Cardiac muscle cell (in vitro differentiated cells and primary cell): ENCODE results near the gene DCAF10. TPM values are rescaled to one million over a fixed set of nuclear protein-coding genes. Genes with fewer than 3 reads are reported as not detected.
"Not testable (repeated sequence)": the region's sequence is repeated elsewhere in the genome, so short reads cannot be mapped to it uniquely, and the experiment has no call there.

Experiments used
- DNase-seq, 2 donors: peaks; one replicate each; pipeline versions ENCODE4 v3.0.0 to v3.0.0-alpha.2; 2010 to 2017; ENCODE audit warnings: low read depth in 1 of 2, low spot score in 1 of 2
- H3K27ac ChIP-seq: fragments of 200-600 bp; sonication (generic); 2 replicates; pipeline ENCODE4 v1.5.1; 2016
- H3K27me3 ChIP-seq: fragments of 200-600 bp; sonication (generic); 2 replicates; pipeline ENCODE4 v1.6.0; 2016; ENCODE audit warnings: control low read depth
- H3K36me3 ChIP-seq: fragments of 200-600 bp; sonication (generic); 2 replicates; pipeline ENCODE4 v1.5.1; 2016; ENCODE audit warnings: control low read depth
- H3K4me1 ChIP-seq: fragments of 200-600 bp; sonication (generic); 2 replicates; pipeline ENCODE4 v1.8.1; 2017; ENCODE audit warnings: low read depth, mild to moderate bottlenecking, mixed run types
- H3K4me3 ChIP-seq: fragments of 200-600 bp; sonication (generic); 2 replicates; pipeline ENCODE4 v1.5.1; 2016; ENCODE audit warnings: mild to moderate bottlenecking
- H3K9me3 ChIP-seq: fragments of 200-600 bp; sonication (generic); 2 replicates; pipeline ENCODE4 v1.5.1; 2017; ENCODE audit warnings: low read depth, mild to moderate bottlenecking, control low read depth
- polyA plus RNA-seq: library from polyadenylated mRNA; unstranded; fragments of >200 nt; fragmentation: Nextera tagmentation; extraction: Ambion mirVana; gene quantifications from 2 replicates; pipeline ENCODE4 v1.2.1, GENCODE V29; 2016
- total RNA-seq: library from RNA; depleted of rRNA; stranded (reverse); fragments of >200 nt; gene quantifications from 2 replicates; pipeline ENCODE4 v1.2.3, GENCODE V29; 2016
- TF ChIP-seq, protein P1 (sequence below): IDR thresholded peaks from 2 replicates; pipeline ENCODE4 v1.5.1; 2012; ENCODE audit warnings: low read depth, mild to moderate bottlenecking, low read length

The DCAF10 gene
- total and polyA plus RNA-seq, 2 experiments from 2014 or later, result 22.9 to 23.1 TPM

DNA sequence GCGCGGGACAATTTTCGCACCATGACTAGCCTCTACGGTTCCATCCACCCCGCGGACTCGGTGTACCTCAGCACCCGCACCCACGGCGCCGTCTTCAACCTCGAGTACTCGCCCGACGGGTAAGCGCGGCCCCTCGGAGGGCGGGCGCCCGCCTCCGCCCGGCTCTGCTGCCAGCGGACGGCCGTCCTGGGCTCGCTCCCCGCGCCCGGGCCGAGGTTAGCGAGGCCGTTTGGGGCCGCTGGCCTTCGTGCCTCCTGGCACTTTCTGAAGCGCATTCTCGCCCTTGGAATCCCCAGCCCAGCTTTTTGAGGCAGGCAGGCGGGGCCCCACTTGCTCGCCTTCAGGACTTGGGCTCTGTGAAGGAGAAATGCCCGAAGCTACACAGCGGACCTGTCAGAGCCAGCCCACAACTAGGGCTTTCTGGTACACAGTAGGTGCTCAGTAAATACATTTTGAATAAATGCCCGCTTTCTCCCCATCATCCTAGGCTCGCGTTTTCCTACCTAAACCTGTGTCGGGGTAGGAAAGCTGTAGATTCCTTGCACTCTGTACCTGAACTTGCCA, 772 bp downstream of the DCAF10 start:
- Histone ChIP-seq H3K27me3 (peaks cover 3% of the 10 kb centered on the region), H3K9me3 (no peaks in the 10 kb centered on the region), H3K36me3 (no peaks in the 10 kb centered on the region), H3K4me3 (peak overlapping the region; percentile 84), H3K27ac (peak overlapping the region; percentile 92), H3K4me1 (peaks cover 12% of the 10 kb centered on the region)
- TF ChIP-seq, protein P1, sequence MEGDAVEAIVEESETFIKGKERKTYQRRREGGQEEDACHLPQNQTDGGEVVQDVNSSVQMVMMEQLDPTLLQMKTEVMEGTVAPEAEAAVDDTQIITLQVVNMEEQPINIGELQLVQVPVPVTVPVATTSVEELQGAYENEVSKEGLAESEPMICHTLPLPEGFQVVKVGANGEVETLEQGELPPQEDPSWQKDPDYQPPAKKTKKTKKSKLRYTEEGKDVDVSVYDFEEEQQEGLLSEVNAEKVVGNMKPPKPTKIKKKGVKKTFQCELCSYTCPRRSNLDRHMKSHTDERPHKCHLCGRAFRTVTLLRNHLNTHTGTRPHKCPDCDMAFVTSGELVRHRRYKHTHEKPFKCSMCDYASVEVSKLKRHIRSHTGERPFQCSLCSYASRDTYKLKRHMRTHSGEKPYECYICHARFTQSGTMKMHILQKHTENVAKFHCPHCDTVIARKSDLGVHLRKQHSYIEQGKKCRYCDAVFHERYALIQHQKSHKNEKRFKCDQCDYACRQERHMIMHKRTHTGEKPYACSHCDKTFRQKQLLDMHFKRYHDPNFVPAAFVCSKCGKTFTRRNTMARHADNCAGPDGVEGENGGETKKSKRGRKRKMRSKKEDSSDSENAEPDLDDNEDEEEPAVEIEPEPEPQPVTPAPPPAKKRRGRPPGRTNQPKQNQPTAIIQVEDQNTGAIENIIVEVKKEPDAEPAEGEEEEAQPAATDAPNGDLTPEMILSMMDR, result no peak
- DNase-seq, result peak; percentile 35 to 52

DNA sequence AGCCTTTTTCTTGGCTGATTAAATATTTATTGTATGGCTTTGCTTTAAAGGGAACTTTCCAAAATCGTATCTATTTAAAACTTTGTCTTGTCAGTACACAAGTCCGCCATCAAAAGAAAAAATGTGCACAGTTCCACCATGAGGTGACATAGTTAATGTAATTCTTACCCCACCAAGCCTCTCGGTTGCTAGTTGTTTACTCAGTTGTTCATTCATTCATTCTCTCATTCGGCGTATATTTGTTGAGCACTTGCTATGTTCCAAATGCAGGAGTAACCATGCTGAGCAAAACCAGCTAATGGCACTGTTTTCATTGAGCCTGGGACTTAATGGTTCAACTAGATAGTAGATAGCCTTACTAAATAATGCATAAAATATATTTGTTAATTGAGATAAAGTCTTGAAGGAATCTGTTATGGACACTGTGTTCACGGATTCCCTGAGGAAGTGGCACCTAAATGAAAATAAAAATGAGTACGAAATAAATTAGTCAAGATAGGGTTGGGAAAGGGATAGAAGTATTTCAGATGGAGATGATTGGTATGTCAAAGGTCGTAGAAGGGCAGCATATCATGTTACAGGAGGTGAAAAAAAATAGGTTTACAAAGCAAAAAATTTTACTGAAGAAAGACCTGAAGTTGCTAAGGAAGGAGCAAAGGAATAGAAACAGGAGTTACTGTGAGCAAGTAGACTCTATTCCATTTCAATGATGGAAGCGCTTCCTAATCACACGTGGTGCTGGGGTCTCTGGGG, 1.5 kb downstream of the DCAF10 start:
- no peak for DNase-seq
- Histone ChIP-seq H3K4me1 (peaks cover 12% of the 10 kb centered on the region), H3K9me3 (no peaks in the 10 kb centered on the region), H3K4me3 (peak overlapping the region; percentile 84), H3K27ac (no peak overlapping the region), H3K27me3 (no peaks in the 10 kb centered on the region), H3K36me3 (no peaks in the 10 kb centered on the region)
- TF ChIP-seq, protein P1, result no peak

GRCh38 chr9:37806271-37806670, 5.7 kb downstream of the DCAF10 start:
- no peaks in the 10 kb centered on the region for H3K27me3 ChIP-seq
- no peak for DNase-seq
- TF ChIP-seq, protein P1, result no peak
- no peaks in the 10 kb centered on the region for H3K9me3 ChIP-seq
- H3K36me3 ChIP-seq, result no peaks in the 10 kb centered on the region
- H3K4me1 ChIP-seq, result peaks cover 12% of the 10 kb centered on the region
- no peak overlapping the region for H3K4me3 ChIP-seq
- H3K27ac ChIP-seq, result no peak overlapping the region

- not testable (repeated sequence) for H3K9me3 ChIP-seq, H3K27me3 ChIP-seq, H3K27ac ChIP-seq, DNase-seq, H3K4me3 ChIP-seq, H3K36me3 ChIP-seq, H3K4me1 ChIP-seq
These were observed 9.1 kb downstream of the DCAF10 start for GRCh38 chr9:37809676-37810075.

GRCh38 chr9:37811906-37812476, 11.4 kb downstream of the DCAF10 start:
- no peaks in the 10 kb centered on the region for H3K36me3 ChIP-seq
- H3K4me3 ChIP-seq, result no peak overlapping the region
- no peaks in the 10 kb centered on the region for H3K27me3 ChIP-seq
- DNase-seq, result no peak
- no peaks in the 10 kb centered on the region for H3K4me1 ChIP-seq
- H3K27ac ChIP-seq, result no peak overlapping the region
- no peaks in the 10 kb centered on the region for H3K9me3 ChIP-seq
- TF ChIP-seq, protein P1, result no peak
